SK-N-SH (cell line): Measurements from ENCODE around the gene TEX22. TPM values are rescaled to one million over a fixed set of nuclear protein-coding genes. Genes with fewer than 3 reads are reported as not detected.

Experiments
- CTCF ChIA-PET: fragments of 300-600, 350-600 bp; formaldehyde crosslinking; extraction: SDS; loops from one replicate; lab custom pipeline; 2021; lab: Yijun Ruan, JAX
- POLR2A ChIA-PET: fragments of 350-600 bp; sonication (Branson Sonifier 250); formaldehyde crosslinking; extraction: SDS; loops from one replicate; lab custom pipeline; 2020; ENCODE audit warnings: antibody characterized with exemption, inconsistent platforms; lab: Yijun Ruan, JAX
- DNase-seq: peaks from one replicate; pipeline ENCODE4 v3.0.0; 2012
- H2AFZ ChIP-seq: fragments of 200-600 bp; sonication (generic); 2 replicates; pipeline ENCODE4 v1.8.1; 2016; ENCODE audit warnings: antibody characterized with exemption, mild to moderate bottlenecking, low read depth
- H3F3A ChIP-seq: fragments of 200-600 bp; sonication (generic); replicated peaks from 2 replicates; pipeline ENCODE3; 2016; ENCODE audit warnings: antibody characterized with exemption, mild to moderate bottlenecking; ENCODE audit not compliant: insufficient read depth
- H3K27ac ChIP-seq, 2 experiments: fragments of 200-500 bp in 1 of 2; fragments of 200-600 bp in 1 of 2; sonication (Bioruptor generic) in 1 of 2; sonication (generic), shearing (Covaris generic) in 1 of 2; 2 replicates each; pipeline versions ENCODE4 v1.5.1 to v1.6.1; 2014 to 2016; ENCODE audit warnings: low read depth in 2 of 2, inconsistent platforms in 1 of 2, low read length in 1 of 2, mild to moderate bottlenecking in 1 of 2, mixed read lengths in 1 of 2
- H3K27me3 ChIP-seq: fragments of 200-600 bp; sonication (generic), shearing (Covaris generic); 2 replicates; pipeline ENCODE4 v1.6.1; 2016; ENCODE audit warnings: mixed run types; ENCODE audit not compliant: insufficient read depth
- H3K36me3 ChIP-seq, 2 experiments: fragments of 200-500 bp in 1 of 2; fragments of 200-600 bp in 1 of 2; sonication (Bioruptor generic) in 1 of 2; sonication (generic) in 1 of 2; replicated peaks in 1 of 2; 2 replicates each; pipeline versions ENCODE3 to v1.5.1; 2014 to 2016; ENCODE audit warnings: low read length in 1 of 2, mild to moderate bottlenecking in 1 of 2; ENCODE audit not compliant: insufficient read depth in 2 of 2, control insufficient read depth in 1 of 2
- H3K4me1 ChIP-seq, 2 experiments: fragments of 200-500 bp in 1 of 2; fragments of 200-600 bp in 1 of 2; sonication (Bioruptor generic) in 1 of 2; sonication (generic), shearing (Covaris generic) in 1 of 2; 2 replicates each; pipeline versions ENCODE4 v1.5.1 to v1.6.1; 2014 to 2016; ENCODE audit warnings: low read depth in 1 of 2, low read length in 1 of 2, mixed run types in 1 of 2; ENCODE audit not compliant: insufficient read depth in 2 of 2, control insufficient read depth in 1 of 2
- H3K4me2 ChIP-seq: fragments of 200-600 bp; sonication (generic), shearing (Covaris generic); 2 replicates; pipeline ENCODE4 v1.6.1; 2017; ENCODE audit warnings: mixed run types
- H3K4me3 ChIP-seq, 2 experiments: fragments of 200-500 bp in 1 of 2; fragments of 200-600 bp in 1 of 2; sonication (Bioruptor generic) in 1 of 2; sonication (generic), shearing (Covaris generic) in 1 of 2; 2 replicates each; pipeline versions ENCODE4 v1.5.1 to v1.8.1; 2014 to 2016; ENCODE audit warnings: low read depth in 2 of 2, inconsistent platforms in 1 of 2, low read length in 1 of 2, mild to moderate bottlenecking in 1 of 2, mixed read lengths in 1 of 2, moderate library complexity in 1 of 2
- H3K79me2 ChIP-seq: fragments of 200-600 bp; sonication (generic); 2 replicates; pipeline ENCODE4 v1.8.1; 2017; ENCODE audit warnings: mild to moderate bottlenecking; ENCODE audit not compliant: insufficient read depth
- H3K9ac ChIP-seq: fragments of 200-600 bp; sonication (generic); 2 replicates; pipeline ENCODE4 v1.6.1; 2017; ENCODE audit warnings: mixed run types
- H3K9me2 ChIP-seq: fragments of 200-600 bp; sonication (generic); 2 replicates; pipeline ENCODE4 v1.6.1; 2017; ENCODE audit warnings: mixed run types
- H3K9me3 ChIP-seq: fragments of 200-600 bp; sonication (generic); 2 replicates; pipeline ENCODE4 v1.6.1; 2017; ENCODE audit warnings: mixed run types, mild to moderate bottlenecking, moderate library complexity
- H4K20me1 ChIP-seq: fragments of 200-600 bp; sonication (generic); 2 replicates; pipeline ENCODE4 v1.6.1; 2017; ENCODE audit warnings: mild to moderate bottlenecking, mixed run types; ENCODE audit not compliant: insufficient read depth
- CHD2 ChIP-seq: fragments of 150-350 bp; IDR thresholded peaks from 2 replicates; pipeline ENCODE4 v1.6.1; 2018; ENCODE audit warnings: low read length; ENCODE audit not compliant: partially characterized antibody
- CTCF ChIP-seq: fragments of 200-600 bp; sonication (generic); IDR thresholded peaks from 2 replicates; pipeline ENCODE4 v1.6.1; 2017; ENCODE audit warnings: antibody characterized with exemption, mild to moderate bottlenecking, moderate library complexity
- FOSL2 ChIP-seq: IDR thresholded peaks from 2 replicates; pipeline ENCODE4 v1.4.0; 2012; ENCODE audit warnings: low read depth, mild to moderate bottlenecking, moderate library complexity, borderline replicate concordance
- FOXM1 ChIP-seq: IDR thresholded peaks from 2 replicates; pipeline ENCODE4 v1.4.0; 2012; ENCODE audit warnings: low read depth, mild to moderate bottlenecking
- GABPA ChIP-seq: IDR thresholded peaks from 2 replicates; pipeline ENCODE4 v1.4.0; 2012; ENCODE audit warnings: low read depth, mild to moderate bottlenecking
- IRF3 ChIP-seq: fragments of 150-350 bp; IDR thresholded peaks from 2 replicates; pipeline ENCODE4 v1.6.1; 2016; ENCODE audit warnings: mild to moderate bottlenecking, low read depth, low read length
- NFIC ChIP-seq: IDR thresholded peaks from 2 replicates; pipeline ENCODE4 v1.4.0; 2012; ENCODE audit warnings: borderline replicate concordance
- POLR2AphosphoS5 ChIP-seq: IDR thresholded peaks from 2 replicates; pipeline ENCODE4 v1.6.1; 2012; ENCODE audit warnings: low read depth, low read length
- RAD21 ChIP-seq: IDR thresholded peaks from 2 replicates; pipeline ENCODE4 v1.6.1; 2012; ENCODE audit warnings: mild to moderate bottlenecking, low read length
- RCOR1 ChIP-seq: fragments of 150-350 bp; IDR thresholded peaks from 2 replicates; pipeline ENCODE4 v1.6.1; 2017; ENCODE audit warnings: antibody characterized with exemption, low read length
- RXRA ChIP-seq: IDR thresholded peaks from 2 replicates; pipeline ENCODE4 v1.4.0; 2012; ENCODE audit warnings: low read depth, mild to moderate bottlenecking, borderline replicate concordance
- TAF1 ChIP-seq: IDR thresholded peaks from 2 replicates; pipeline ENCODE4 v1.6.1; 2012; ENCODE audit warnings: low read depth, mild to moderate bottlenecking, low read length, moderate library complexity, borderline replicate concordance
- WGBS: methylation state at CpG from one replicate; pipeline ENCODE4 v1.1.6; 2017; ENCODE audit warnings: low lambda C conversion rate; 5-methylcytosine and 5-hydroxymethylcytosine counted together
- polyA plus RNA-seq, 3 experiments: library from polyadenylated mRNA; depleted of rRNA; stranded (reverse); fragments of >200 nt; gene quantifications; 2 replicates each; pipeline ENCODE4 v1.2.3, GENCODE V29; 2012

TEX22 gene
- polyA plus RNA-seq, 1 of the 3 experiments (the other 2 are of a cell fraction), result 0.26 TPM

- TF ChIP-seq FOSL2, result no peak
- TF ChIP-seq POLR2AphosphoS5, result no peak
- no peak for TF ChIP-seq NFIC
- peak; percentile 97 for TF ChIP-seq RAD21
- no peak for TF ChIP-seq GABPA
- no peak for TF ChIP-seq IRF3
Observed at GRCh38 chr14:105351920-105352851, 46.2 kb upstream of the TEX22 start (continued).

- no peak overlapping the region for H3K27ac ChIP-seq
- 75% methylated on average over 8 of the region's 10 CpGs for WGBS
- CTCF ChIA-PET, result interaction anchor here (0.7 to 1.2 kb wide), 2 partner anchors 49 to 152 kb away, joined by 3 read pairs; no protein-coding TSS in a partner anchor
- H4K20me1 ChIP-seq, result peaks cover 9% of the 10 kb centered on the region
- H2AFZ ChIP-seq, result no peak overlapping the region
- no peaks in the 10 kb centered on the region for H3F3A ChIP-seq
- peaks cover 0 to 7% of the 10 kb centered on the region in 2 experiments for H3K36me3 ChIP-seq
- no peak for TF ChIP-seq FOXM1
- no peak for TF ChIP-seq NFIC
- TF ChIP-seq TAF1, result no peak
- TF ChIP-seq FOSL2, result no peak
- no peak for TF ChIP-seq CHD2
- no peak for TF ChIP-seq RCOR1
- TF ChIP-seq RAD21, result no peak
- H3K79me2 ChIP-seq, result no peaks in the 10 kb centered on the region
- POLR2A ChIA-PET, result no interaction called here
- H3K4me3 ChIP-seq, result no peak overlapping the region
- no peaks in the 10 kb centered on the region for H3K9me3 ChIP-seq
- peaks cover 0 to 5% of the 10 kb centered on the region in 2 experiments; a peak in 1 of 4 replicates for H3K4me1 ChIP-seq
- H3K4me2 ChIP-seq, result no peak overlapping the region
- H3K9ac ChIP-seq, result no peak overlapping the region
- H3K9me2 ChIP-seq, result no peaks in the 10 kb centered on the region
- H3K27me3 ChIP-seq, result no peaks in the 10 kb centered on the region
- DNase-seq, result no peak
Observed at GRCh38 chr14:105353136-105353535, 45.2 kb upstream of the TEX22 start.

- H3K4me3 ChIP-seq, result no peak overlapping the region
- DNase-seq, result no peak
- H3K36me3 ChIP-seq, result peaks cover 0 to 7% of the 10 kb centered on the region in 2 experiments
- peaks cover 0 to 5% of the 10 kb centered on the region in 2 experiments; a peak in 1 of 4 replicates for H3K4me1 ChIP-seq
- no peaks in the 10 kb centered on the region for H3K27me3 ChIP-seq
- H3K9me2 ChIP-seq, result no peaks in the 10 kb centered on the region
- POLR2A ChIA-PET, result no interaction called here
- 97% methylated on average over 9 of the region's 20 CpGs for WGBS
- H4K20me1 ChIP-seq, result peaks cover 9% of the 10 kb centered on the region
- CTCF ChIA-PET, result interaction anchor here (0.8 to 1.6 kb wide), 3 partner anchors 11 to 151 kb away, joined by 3 to 4 read pairs (median 3); no protein-coding TSS in a partner anchor
- no peaks in the 10 kb centered on the region for H3K9me3 ChIP-seq
- TF ChIP-seq POLR2AphosphoS5 (no peak), FOSL2 (no peak), RXRA (no peak), NFIC (no peak), CTCF (no peak)
- no peak overlapping the region for H3K4me2 ChIP-seq
- H3K9ac ChIP-seq, result no peak overlapping the region
- no peaks in the 10 kb centered on the region for H3F3A ChIP-seq
- no peak overlapping the region for H2AFZ ChIP-seq
- no peak overlapping the region for H3K27ac ChIP-seq
- H3K79me2 ChIP-seq, result no peaks in the 10 kb centered on the region
Observed at GRCh38 chr14:105354541-105354940, 43.8 kb upstream of the TEX22 start.
